Left forelimb (tissue), 1 donor: ENCODE results near the gene ATP23.

Experiments
- DNase-seq: peaks from one replicate; pipeline ENCODE4 v3.0.0-alpha.2; 2018; ENCODE audit warnings: low spot score

Gene ATP23

DNA sequence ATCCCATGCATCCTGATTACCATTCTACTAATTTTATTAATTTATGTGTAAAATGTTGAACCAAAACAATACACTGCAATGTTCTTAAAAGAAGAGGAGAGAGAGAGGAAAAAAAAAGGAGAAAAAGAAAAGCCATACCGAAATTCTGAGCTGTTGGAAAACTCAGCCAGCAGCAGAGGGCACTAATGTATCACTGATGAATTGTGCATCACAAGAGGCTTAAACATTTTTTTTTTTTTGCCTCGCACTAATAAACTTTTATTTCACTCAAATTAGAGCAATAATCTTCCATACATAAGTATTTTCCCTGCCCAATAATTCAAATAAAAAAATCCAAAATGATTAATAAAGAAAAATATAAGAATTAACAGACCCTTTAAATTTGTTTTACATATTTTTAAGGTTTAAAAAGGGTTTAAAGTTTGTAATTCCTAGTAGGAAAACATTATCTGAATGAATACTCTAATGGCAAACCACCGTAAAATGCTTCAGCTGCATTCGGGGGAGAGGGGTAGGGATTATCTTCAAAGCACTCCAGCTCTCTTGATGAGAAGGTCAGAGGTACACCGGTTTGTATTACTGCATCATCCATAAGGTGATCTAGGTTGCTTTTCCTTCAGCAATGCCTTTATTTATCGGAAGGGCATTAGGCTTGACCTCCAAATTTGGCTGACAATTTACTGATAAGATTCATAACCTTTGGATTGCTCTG is 41.9 kb downstream of the ATP23 start:
- DNase-seq = no peak

DNA sequence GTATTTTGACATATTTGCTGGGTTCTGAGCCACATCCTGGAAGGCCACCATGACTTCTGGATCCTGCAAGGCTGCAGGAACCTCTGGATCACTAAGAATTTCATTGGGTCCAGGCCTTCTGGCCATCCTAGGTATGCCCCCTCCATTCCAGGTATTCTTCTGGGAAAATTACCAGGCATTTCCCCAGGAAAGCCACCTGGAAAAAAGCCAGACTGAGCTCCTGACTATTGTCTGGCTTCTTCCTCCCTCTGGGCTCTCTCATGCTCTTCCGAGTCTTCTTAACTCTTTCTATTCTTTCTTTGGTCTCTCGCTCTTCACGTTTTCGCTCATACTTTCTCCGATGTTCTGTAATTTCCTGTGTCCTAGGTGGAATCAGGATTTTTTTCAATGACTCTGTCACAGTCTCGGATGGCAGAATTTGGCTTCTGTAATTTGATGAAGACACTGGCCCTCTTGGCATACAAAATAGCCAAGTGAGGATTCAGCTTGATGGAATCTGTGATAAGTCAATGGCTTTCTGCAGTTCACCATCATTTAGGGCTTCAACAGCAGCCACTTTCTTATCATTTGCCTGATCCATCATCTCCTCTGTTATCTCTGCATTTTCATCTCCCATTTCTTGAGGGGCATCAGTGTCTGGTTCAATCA is 42.6 kb downstream of the ATP23 start:
- DNase-seq = no peak

DNA sequence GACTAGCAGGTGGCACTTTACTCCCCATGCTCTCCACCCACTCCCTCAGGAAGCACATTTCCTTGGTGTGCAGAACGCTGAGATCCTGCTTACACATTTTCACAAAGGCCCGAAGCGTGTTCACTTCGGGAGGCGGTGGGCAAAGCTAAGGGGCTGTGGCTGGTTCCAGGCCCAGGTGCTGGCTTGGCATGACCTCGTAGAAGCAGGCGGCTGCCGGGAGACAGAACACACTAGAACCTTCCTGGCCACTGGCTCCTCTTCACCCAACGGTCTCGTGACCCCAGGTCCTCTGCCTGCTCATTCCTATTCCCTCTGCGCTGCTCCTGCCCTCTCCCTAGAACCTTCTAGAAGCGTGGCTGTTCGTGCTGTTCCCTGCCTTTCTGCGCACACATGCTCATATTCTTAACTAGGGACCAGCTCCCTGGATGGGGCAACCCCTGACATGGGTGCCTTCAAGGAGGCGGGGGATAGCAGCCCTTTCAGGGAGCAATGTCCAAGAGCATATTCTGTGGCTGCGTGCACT is 43.3 kb downstream of the ATP23 start:
- DNase-seq = no peak

DNA sequence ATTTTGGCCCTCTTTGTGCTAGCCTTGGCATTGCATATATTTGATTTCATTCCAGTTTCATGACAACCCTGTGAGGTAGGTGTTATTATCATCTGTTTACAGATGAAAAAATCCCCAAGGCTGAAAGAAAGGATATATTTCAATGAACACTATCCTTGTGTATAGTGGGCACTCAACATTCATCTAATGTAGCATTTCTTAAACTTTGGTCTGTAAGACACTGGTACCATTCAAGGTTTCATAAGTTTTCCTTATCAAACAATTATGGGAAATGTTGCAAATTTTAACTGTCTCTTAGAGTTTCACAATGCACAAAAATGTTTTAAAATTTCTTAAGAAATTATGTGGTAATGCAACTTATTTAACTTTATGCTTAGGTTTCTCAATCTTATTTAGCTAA is 44.3 kb downstream of the ATP23 start:
- no peak for DNase-seq

DNA sequence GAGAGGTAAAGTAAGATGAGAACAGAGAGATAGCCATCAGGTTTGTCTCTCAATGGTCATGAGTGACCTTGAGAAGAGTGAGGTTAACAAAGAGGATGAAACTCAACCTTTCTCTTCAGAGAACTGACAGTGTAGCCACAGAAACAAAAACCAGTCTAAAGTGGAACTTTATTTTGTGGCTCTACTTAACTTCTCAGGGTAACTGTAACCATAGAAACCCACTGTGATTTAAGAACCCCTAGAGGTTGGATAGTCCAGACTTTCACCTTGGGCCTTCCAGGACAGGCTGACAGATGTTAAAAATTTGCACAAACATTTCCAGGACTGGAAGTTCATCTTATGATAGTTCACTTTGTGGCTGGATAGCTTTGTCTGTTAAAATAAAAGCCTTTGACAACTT is 48.5 kb downstream of the ATP23 start:
- no peak for DNase-seq

DNA sequence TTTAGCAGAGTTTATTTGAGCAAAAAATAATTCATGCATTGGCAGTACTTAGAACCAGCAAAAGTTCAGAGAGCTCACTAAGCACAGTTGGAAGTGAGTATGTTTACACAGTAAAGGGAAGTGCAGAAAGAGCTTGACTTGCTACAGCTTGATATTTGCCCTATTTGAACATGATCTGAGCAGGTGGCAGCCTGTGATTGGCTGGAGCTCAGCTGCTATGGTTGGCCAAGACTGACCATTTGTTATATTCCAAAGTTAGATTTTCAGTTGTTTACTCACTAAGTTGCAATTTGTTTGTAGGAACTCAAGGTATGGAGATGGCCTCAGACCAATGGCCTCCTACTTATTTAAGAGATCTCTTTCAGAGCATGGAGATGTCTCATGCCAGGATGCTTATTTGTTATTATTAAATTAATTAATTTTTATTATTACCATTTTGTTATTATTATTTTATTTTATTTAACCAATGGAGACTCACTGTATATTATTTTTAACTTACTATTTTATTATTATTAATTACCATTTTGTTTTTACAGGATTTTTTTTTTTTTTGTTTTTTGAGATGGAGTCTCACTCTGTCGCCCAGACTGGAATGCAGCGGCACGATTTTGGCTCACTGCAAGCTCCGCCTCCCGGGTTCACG is 49.0 kb downstream of the ATP23 start:
- DNase-seq = no peak

DNA sequence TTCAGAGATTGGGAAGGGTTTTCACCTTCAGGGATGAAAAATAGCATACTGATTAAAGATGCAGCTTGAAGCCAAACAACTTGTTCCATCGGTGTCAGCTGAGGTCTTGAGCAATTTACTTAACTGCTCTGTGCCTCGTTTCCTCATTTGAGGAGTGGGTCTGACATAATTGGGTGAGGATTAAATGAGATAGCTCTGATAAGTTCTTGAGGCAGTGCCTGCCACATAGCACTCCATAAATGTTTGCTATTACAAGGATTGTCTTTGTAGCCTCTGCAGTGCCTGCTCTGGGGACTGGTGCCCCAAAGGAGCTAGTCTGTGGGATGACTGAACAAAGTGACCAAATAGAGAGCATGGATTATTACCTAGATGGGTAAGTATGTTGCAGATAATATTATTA is 50.6 kb downstream of the ATP23 start:
- no peak for DNase-seq

DNA sequence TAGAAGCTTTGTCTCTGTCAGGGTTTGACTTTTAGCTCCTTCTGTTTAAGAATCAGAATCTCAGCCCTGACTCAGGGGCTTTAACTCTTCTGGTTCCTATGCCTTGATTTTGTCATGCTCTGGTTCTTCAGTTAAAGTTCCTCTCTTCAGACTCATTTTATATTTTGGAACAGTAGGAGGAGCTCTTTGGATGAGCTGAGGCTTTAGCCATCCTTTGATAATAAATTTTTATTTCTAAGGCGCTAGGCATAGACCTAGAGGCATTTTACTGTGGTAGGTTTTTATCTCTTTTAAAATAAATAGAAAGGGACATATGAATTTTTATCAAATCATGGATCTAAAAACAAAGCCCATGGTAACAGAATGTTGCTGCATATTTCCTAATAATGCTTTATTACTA is 51.7 kb downstream of the ATP23 start:
- no peak for DNase-seq

DNA sequence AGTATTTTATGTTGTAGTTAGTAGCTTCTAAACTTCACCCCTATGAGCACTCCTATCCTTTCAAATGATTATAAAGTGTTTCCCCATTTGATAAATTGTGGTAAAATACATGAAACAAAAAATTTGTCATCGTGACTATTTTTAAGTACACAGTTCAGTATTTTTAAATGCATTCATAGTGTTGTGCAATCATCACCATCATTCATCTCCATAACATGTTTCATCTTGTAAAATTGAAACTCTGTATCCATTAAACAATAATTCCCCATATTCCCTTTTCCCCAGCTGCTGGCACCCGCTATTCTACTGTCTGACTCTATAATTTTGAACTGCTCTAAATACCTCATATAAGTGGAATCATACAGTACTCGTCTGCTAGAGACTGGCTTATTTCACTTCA is 52.5 kb downstream of the ATP23 start:
- no peak for DNase-seq

DNA sequence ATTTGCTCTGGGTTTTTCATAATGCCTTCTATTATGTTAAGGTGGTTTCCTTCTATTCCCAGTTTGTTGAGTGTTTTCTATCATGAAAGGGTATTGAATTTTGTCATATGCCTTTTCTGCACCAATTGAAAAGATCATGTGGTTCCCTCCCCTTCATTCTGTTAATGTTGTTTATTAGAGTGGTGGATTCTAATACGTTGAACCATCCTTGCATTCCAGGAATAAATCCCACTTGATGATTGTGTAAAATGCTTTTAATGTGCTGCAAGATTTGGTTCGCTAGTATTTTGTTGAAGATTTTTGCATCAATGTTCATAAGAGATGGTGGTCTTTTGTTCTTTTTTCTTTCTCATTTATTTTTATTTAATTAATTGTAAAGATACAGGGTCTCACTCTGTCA is 55.2 kb downstream of the ATP23 start:
- DNase-seq = no peak

DNA sequence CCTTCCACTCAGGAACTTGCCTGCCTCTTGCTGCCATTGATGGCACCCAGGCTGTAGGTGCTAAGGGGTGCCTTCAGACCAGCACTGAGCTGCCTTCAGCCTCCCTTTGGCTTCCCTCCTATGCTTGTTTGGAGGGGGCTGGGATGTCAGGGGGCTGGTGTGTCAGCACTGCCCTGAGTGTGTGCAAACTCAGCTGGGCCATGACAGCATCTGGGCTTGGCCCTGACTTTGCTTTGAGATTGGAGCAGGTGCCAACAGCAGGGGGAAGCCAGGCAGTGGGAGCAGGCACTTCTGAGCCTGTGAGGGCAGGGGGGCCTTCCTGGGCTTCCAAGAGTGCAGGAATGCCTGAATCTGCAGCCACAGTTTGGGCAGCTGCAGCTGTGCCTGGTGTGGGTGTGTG is 56.9 kb downstream of the ATP23 start:
- DNase-seq = no peak

DNA sequence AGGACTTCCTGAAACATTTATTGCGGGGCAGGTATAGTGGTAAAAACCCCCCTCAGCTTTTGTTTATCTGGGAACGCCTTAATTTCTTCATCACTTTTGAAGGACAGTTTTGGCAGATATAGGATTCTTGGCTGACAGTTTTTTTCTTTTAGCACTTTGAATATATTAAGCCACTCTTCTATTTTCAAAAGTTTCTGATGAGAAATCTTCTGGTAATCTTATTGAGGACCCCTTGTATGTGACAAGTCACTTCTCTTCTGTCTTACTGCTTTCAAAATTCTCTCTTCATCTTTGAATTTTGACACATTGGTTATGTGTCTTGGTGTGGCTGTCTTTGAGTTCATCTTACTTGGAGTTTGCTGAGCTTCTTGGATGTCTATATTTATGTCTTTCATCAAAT is 59.1 kb downstream of the ATP23 start:
- DNase-seq = no peak

DNA sequence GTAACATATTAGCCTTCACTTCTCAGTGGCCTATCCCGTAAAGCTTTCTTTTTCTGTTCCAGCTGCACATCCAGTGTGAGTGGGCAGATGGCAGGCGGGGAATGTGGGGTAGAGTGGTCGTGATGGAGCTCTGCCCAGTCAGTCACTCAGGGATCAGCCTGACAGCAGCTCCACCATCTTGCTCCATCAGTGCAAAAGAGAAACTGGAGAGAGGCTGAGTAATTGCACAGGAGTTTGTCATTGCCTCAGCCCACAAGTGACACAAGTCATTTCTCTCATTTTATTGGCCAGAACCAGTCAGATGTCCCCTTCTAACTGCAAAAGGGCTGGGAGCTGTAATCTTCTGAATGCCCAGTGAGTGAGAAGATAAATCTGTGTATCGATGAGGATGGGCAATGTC is 66.5 kb downstream of the ATP23 start:
- DNase-seq = no peak

DNA sequence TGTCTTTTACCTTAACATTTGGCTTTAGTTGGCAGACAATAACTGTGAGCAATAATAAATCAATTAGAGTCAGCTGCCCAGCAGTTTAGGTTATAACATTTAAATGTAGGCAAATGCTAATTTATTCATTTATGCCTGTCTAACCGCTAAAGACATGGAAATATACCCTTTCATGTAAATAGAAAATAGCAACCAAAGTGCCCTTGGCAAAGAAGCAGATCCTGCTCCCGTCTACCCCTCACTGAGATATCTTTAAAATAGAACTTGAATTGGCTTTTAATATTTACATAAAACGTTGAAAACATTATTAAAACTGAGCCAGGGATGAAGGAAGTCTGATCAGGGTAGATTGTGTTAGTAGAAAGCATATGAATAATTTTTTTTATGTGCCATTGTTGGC is 67.3 kb downstream of the ATP23 start:
- no peak for DNase-seq
